Left renal pelvis (tissue), 4 donors: Measurements from ENCODE around the gene ANXA2R. TPM values are rescaled to one million over a fixed set of nuclear protein-coding genes. Genes with fewer than 3 reads are reported as not detected.
"Not testable (repeated sequence)": the region's sequence is repeated elsewhere in the genome, so short reads cannot be mapped to it uniquely, and the experiment has no call there.

Experiments used
- DNase-seq, 4 donors: peaks; one replicate each; pipeline ENCODE4 v3.0.0-alpha.2; 2013; ENCODE audit warnings: low read depth in 4 of 4, low spot score in 3 of 4
- polyA plus RNA-seq, 4 donors: library from polyadenylated mRNA; unstranded; fragments of 120-200 nt; gene quantifications; one replicate each; pipeline ENCODE4 v1.2.1, GENCODE V29; 2013; ENCODE audit not compliant: insufficient read length in 4 of 4

ANXA2R gene
- polyA plus RNA-seq, 4 donors, result 0.82 to 1.4 (median 1.1) TPM

DNA sequence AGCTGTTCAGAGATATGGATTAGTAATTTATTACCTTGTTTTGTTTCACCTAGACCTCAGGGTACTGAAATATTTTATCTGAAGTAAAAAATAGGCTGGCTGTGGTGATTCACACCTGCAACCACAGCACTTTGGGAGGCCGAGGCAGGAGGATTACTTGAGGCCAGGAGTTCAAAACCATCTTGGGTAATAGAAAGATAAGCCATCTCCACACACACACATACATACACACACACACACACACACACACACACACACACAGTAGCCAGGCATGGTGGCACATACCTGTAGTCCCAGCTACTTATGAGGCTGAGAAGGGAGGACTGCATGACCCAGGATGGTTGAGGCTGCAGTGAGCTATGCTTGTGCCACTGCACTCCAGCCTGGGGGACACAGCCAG lies 3.7 kb downstream of the ANXA2R start:
- DNase-seq, result no peak

DNA sequence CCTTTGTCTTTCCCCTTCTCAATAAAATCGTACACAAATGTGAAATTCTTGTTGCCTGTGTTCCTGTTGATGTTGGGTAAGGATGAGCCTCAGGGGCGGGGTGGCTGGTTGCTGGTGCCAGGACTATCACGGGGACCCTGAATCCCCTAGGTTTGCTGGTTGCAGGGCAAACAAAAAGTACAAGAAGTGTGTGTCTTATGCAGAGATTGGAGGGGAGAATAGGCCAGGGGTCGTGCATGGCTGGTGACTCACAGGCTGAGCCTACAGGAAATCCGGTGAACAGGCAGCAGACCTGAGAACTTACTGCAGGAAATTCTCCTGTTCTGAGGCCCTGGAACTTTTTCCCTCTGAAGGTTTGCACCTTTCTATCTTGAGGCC lies 5.5 kb downstream of the ANXA2R start:
- no peak for DNase-seq

DNA sequence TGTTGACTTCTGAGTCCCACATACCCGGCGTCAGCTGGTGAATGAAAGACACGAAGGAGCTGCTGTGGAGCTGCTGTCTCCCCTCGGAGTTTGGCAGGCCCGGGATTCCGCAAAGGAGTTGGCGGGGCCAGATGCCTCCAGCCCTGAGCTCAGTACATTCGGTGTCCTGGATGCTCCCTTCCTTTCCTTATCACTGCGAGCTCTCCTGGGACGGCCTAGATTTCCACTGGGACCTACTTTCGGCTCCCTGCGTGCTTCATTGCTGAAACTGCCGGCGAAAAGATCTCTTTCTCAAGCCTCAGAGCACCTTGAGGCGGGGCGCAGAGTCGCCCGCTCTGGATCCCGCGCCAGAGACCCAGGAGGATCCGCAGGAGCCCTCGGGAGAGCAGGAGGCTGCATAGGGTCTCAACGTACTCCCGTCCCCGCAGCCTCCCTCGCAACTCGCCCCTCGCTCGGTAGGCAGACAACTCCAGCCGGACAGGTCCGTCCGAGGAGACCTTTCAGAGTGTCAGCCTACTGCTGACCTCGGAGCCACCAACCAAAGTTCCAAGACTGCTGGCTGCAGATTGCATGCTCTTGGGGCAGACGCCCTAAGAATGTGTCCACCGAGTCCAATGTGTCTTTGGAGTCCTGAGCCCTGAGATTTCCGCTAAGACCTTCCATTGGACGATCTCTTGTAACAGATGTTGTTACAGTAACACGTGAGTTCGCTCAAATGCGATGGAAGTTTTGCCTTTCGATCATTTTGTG lies 6.1 kb downstream of the ANXA2R start:
- no peak for DNase-seq

DNA sequence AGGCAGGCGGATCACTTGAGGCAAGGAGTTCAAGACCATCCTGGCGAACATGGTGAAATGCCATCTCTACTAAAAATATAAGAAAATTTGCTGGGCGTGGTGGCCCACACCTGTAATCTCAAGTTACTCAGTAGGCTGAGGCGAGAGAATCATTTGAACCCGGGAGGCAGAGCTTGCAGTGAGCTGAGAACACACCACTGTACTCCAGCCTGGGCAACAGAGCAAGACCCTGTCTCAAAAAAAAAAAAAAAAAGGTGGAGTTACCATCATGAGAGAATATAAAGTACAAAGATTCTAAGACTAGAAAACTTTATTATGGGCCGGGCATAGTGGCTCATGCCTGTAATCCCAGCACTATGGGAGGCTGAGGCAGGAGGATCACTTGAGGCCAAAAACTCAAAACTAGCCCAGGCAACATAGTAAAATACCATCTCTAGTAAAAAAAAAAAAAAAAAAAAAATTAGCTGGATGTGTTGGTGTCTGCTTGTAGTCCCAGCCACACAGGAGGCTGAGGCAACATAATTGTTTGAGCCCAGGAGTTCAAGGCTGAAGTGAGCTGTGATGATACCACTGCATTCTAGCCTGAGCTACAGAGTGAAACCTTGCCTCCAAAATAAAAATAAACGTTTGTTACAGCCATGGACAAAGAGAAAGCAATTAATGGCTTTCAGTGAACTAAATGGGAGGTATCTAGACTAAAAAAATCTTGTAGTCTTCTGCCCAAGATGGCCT lies 12.9 kb downstream of the ANXA2R start:
- DNase-seq, result no peak

DNA sequence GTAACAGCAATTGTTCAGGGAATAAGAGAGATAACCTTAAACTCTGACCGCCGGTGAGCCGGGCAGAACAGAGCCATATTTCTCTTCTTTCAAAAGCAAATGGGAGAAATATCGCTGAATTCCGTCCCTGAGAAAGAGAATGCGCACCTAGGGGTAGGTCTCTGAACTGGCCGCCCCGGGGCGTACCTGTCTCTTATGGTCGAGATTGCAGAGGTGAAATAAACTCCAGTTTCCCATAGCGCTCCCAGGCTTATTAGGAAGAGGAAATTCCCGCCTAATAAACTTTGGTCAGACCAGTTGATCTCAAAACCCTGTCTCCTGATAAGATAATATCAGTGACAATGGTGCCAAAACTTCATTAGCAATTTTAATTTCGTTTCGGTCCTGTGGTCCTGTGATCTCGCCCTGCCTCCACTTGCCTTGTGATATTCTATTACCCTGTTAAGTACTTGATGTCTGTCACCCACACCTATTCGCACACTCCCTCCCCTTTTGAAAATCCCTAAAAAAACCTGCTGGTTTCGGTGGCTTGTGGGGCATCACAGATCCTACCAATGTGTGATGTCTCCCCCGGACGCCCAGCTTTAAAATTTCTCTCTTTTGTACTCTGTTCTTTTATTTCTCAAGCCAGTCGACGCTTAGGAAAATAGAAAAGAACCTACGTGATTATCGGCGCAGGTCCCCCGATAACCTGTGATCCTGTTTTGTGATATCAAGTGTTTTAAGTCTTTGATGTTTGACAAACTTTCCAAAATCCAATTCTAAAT lies 14.8 kb downstream of the ANXA2R start:
- not testable (repeated sequence) for DNase-seq

DNA sequence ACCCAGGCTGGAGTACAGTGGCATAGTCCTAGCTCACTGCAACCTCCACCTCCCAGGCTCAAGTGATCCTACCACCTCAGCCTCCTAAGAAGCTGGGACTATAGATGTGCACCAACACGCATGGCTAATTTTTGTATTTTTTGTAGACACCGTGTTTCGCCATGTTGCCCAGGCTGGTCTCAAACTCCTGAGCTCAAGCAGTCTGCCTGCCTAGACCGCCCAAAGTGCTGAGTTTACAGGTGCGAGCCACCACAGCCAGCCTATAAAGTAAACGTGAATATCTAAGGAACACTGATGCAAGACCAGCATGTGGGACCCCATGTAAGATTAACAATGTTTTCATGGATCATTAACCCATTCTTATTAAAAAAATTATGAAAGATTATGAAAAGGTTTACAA lies 15.9 kb downstream of the ANXA2R start:
- DNase-seq, result no peak

DNA sequence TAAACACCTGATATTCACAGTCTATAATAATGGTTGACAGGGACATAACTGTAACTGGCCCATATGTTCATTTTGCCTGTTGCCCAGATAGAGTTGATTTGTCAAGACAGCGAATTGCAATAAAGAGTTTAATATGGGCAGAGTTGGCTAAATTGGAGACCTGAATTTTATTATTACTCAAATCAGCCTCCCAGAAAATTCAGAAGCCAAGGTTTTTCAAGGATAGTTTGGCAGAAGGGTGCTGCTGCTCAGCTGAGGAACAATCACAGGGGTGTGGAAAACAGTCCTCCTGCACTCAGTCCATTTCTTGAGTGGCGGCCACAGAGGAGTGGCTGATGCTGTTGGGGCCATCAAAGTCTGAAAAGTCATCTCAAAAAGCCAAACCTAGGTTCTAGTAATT lies 19.0 kb downstream of the ANXA2R start:
- no peak for DNase-seq

DNA sequence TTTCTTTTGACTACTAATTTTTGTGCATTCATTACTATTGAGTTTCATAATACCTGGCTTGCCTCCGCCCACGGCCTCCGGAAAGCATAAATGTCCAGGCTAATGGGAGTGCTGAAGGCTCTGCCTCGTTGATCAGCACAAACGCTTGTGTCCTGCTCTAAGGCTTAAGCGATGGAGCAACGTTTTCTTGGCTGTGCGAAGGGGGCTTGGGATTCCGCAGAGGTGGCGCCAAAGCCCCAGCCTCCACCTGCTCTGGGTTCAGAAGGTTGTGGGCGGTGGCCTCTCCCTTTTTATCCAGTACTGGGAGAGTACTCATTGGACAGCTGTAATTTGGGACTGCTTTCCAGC lies 19.7 kb downstream of the ANXA2R start:
- DNase-seq, result no peak

DNA sequence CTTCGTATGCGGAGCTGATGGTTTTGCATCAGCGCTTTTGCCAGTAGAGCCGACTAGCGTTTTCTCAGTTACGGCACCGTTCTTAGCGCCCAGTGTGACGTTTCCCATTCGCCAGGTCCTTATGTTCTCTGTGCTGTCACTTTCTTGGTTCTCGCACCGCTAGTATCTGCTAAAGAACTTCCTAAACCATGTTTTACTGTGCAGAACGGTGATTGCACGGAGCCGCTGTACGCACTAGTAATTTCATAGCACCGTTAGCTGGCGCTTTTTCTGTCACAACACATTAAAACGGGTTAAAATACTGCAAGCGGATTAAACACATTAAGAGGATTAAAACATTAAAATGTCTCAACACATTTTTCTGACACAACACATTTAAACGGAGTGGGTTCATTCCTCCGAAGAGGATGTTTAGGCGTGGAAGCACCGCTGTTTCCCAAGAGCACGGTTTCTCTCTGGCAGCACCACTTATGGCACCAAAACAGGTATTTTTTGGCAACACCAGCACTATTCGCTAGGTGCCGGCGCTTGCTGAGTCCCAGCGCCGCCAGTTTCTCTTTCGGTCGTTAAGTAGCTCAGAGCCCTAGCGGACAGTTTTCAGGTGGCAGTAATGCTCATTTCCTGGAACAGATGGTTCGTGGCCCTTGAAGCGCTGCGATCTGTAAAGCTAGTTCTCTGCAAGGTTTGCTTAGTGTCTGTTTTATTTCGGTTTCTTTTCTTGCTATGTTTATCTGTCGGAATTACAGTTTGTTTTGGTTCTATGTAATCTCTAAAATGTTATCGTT lies 20.3 kb downstream of the ANXA2R start:
- DNase-seq, result no peak

DNA sequence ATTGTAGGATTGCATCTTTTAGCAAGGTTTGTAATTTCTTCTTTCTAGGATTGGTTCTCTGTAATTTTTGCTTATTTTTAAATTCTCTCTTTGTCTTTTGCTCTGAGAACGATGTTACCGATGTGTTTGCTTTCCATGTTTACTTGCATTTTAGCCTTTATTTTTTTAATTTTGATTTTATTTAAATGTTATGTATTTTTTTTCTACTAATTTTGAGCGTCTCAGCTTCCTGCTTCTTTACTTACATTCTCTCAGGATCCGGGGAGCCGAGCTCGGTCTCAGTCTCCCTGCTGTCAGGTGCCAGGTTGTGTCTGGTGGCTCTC lies 20.9 kb downstream of the ANXA2R start:
- DNase-seq, result no peak

DNA sequence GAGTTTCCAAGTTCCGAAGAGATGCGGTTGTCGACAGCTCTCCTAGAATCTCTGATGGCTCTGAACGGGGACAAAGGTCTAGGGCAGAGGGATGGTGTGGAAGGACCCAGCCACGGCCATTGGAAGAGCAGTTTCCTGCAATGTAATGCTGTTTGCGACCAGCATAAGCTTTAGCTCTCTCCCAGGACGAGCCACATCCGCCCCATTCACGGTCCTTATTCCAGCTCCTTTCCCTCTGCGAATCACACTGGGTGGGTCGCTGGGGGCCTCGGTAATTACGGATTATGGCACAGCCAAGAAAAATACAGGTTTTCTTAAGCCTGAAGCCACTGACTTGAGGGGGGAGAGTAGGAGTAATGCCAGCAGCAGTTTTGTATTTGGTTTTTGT lies 22.7 kb downstream of the ANXA2R start:
- DNase-seq, result no peak

DNA sequence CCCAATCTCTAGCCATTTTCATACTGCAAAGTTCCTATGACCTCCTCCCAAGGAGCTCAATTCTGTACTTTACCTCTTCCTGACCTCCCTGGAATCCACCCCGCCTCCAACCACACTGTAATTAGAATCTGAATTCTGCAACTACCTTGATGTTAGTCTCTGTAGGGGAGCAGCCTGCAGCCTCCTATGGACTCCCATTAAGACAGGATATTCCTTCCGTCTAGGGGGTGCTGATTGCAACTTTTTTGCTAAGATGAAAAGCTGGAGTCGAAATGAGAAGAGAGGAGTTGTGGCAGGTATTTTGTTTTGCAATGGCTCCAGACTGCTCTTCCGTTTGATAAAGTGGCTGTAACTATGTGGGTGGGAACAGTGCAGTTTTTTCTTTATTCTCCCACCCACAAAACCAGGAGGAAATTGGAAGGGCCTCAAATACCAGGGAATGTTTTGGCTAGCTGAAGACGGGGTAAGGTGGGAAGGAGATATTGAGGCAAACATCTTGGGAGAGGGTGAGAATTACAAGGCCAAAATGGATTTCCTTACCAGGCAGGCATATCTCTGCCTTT lies 23.8 kb downstream of the ANXA2R start:
- no peak for DNase-seq

DNA sequence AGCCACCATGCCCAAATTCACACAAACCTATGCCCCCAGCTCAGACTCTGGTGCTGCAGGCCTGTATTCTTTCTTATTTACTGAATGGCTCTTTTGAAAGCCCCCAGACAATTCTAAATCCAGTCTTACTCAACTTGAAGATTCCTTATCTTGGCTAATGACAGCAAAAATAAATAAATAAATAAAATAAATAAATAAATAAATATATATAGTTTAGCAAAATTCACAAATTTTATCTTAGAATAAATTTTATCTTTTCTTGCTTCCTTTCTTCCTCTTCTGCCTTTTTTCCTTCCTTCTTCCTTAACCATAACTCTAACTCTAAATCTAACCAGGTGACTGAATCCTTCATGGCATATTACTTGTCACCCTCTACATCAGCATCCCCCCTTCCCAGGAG lies 25.6 kb downstream of the ANXA2R start:
- DNase-seq, result no peak

DNA sequence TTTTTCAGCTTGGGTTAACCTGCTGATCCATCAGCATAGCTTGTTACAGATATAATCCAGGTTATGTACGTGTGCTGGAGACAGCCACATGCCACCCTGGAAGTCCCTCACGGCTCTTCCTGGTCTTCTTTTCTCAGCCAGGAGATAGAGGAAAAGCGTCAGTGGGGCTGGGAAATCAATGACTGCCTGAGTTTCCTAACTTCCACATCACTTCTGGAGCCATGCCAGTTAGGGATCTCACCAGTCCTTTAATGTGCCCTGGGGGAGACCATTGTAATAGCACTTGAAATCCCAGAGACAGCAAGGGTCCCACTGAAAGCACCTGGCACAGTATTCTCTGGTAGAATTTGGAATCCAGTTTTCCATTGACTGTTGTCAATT lies 29.2 kb downstream of the ANXA2R start:
- DNase-seq, result no peak

DNA sequence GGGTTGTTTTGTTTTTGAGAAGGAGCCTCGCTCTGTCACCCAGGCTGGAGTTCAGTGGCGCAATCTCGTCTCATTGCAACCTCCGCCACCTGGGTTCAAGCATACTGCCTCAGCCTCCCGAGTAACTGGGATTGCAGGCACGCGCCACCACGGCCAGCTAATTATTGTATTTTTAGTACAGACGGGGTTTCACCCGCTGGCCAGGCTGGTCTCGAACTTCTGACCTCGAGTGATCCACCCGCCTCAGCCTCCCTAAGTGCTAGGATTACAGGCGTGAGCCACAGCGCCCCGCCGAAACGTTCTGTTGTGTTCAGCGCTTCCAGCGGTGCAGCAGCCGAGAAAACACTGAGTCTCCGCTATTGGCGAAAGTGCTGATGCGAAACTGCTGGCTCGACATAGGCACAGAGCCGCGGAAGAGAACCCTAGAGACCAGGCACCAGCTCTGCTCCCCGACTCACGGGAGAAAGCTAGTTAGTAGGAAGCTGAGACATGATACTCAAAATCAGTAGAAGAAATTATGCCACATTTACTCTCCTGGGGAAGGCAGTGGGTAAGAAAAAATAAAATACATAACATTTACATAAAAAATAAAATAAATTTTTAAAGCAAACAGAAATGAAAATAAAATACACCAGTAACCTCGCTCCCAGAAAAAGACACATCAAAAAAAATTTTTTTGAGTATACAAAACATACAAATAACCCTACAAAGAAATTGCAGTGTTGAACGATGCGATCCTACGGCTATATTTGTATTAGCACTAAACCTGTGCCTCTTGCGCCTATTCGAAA lies 31.6 kb downstream of the ANXA2R start:
- peak in 1 of 4 donors; percentile 71 for DNase-seq

DNA sequence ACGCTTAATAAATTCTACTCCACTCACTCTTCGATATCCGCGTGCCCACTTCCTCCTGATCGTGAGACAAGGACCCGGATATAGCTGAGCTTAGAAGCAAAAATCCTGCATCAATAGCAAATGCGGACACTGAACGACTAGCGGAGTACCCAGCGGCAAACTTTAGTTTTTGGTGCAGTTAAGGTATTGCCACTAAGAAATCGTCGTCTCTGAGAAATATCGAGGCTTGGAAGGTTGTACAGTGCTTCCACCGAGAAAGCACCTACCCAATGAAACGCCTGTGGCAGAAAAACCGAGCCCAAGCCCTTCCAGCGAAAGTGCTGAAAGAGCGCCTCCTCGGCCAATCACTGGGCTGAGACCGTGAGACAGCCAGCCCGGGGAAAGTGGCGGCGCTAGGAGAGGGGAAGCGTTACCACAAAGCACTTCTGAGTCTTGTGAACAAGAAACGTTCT lies 32.2 kb downstream of the ANXA2R start:
- no peak for DNase-seq

DNA sequence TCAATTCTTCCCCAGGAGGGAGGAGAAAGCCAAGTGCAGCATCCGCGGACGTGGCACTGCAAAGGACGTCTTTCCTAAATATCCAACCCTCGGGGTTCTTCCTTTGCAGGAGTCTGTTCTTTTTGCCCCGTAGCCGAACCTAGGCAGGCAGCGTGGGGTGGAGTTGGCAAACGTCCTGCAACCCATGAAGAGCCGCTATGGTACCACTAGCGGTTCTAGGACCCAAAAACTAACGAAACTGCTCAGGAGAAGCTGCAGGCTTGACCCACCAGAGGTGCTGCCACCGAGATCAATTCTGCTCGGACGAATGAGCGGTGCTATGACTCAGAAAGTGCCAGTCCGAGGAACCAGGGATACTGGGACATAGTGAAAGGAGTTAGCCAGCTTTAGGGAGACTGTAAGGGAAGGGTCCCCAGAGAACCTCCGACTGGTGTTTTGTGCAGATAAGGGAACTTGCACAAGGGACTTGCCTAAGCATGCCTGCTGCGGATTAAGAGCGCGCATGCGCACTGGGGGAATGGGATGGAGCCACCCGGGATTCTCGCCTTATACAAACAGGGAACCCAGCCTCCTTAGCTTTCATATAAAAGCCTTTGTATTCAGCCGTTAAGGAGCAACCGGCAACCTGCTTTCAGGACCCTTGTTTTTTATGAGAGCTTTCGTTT lies 32.7 kb downstream of the ANXA2R start:
- DNase-seq, result no peak

DNA sequence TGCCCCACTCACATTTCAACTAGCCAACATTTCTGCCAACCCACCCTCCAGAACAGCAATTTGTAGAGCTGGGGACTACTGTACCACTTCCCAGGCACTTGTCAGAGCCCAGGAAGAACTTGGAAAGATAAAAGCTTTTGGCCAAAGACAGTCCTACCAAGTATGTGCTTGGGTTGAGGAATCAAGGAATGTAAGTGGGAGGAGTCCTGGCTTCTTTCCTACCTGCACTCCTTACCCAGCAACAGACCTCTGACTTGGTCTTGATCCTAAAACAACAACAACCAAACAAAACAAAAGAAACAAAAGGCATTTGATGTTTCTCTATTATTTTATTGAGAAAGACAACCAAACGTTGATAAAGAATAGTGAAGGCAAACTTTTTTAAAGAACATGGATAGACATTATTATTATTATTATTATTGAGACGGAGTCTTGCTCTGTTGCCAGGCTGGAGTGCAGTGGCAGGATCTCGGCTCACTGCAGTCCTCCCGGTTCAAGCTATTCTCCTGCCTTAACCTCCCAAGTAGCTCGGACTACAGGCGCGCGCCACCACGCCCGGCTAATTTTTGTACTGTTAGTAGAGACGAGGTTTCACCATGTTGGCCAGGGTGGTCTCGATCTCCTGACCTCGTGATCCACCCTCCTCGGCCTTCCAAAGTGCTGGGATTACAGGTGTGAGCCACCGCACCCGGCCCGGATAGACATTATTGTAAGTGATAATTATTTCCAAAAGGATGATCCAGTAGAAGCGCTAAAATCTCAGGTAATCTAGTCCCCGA lies 33.5 kb downstream of the ANXA2R start:
- DNase-seq, result no peak

DNA sequence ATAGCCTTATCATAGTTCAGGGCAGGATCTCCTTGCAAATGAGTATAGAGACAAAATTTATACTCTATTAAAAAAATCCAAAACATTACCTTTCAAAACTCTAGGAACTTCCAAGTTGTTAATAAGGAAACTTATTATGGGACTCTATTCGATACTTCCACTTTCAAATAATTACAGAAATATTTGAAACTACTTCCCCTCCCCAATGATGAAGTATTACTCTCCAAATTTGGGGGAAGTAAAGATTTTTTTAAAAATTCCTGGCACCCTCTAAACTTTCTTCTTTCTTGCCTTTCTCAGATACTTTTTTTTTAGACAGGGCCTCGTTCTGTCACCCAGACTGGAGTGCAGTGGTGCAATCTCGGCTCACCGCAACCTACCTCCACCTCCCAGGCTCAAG lies 35.1 kb downstream of the ANXA2R start:
- DNase-seq, result no peak
